ENCODE data around the gene MYH13.

Gene MYH13

GRCh38 chr17:10328971-10329923 lies 43.6 kb downstream of the MYH13 start:
- no peak for TF ChIP-seq NFRKB (IDR thresholded peaks at IDR 0.05)
- no peak for TF ChIP-seq ELF4 (IDR thresholded peaks at IDR 0.05)
- TF ChIP-seq TARDBP (IDR thresholded peaks at IDR 0.05): no peak
- TF ChIP-seq HDGF (IDR thresholded peaks at IDR 0.05; ENCODE audit: borderline replicate concordance): no peak
- TF ChIP-seq BHLHE40 (IDR thresholded peaks at IDR 0.05; ENCODE audit: borderline replicate concordance): no peak
- no peak for TF ChIP-seq ARNT (IDR thresholded peaks at IDR 0.05)
- no peak for TF ChIP-seq FOXK2 (IDR thresholded peaks at IDR 0.05)
- no peak for TF ChIP-seq CTBP1 (IDR thresholded peaks at IDR 0.05; ENCODE audit: borderline replicate concordance)
- no peak for TF ChIP-seq FOXA1 (IDR thresholded peaks at IDR 0.05)
- TF ChIP-seq ZNF384 (IDR thresholded peaks at IDR 0.05): no peak
- no peak for TF ChIP-seq LEF1 (IDR thresholded peaks at IDR 0.05; ENCODE audit: borderline replicate concordance)
- TF ChIP-seq FOXM1 (IDR thresholded peaks at IDR 0.05; ENCODE audit: borderline replicate concordance): no peak
- no peak for TF ChIP-seq SUZ12 (IDR thresholded peaks at IDR 0.05)
- no peak for TF ChIP-seq SP1 (IDR thresholded peaks at IDR 0.05)
- TF ChIP-seq PKNOX1 (IDR thresholded peaks at IDR 0.05): no peak
- POLR2A ChIA-PET: no interaction called here
- CTCF ChIA-PET: interaction anchor here (0.9 to 1.8 kb wide), 5 partner anchors 9 to 289 kb away, joined by 3 to 9 read pairs (median 4); no protein-coding TSS in a partner anchor
- DNase-seq (ENCODE audit: extremely low spot score): no peak

GRCh38 chr17:10328206-10328605 lies 44.6 kb downstream of the MYH13 start:
- no peak for DNase-seq (ENCODE audit: extremely low spot score)
- TF ChIP-seq SP1 (IDR thresholded peaks at IDR 0.05) (no peak), HDGF (IDR thresholded peaks at IDR 0.05; ENCODE audit: borderline replicate concordance) (no peak), BHLHE40 (IDR thresholded peaks at IDR 0.05; ENCODE audit: borderline replicate concordance) (no peak), FOXM1 (IDR thresholded peaks at IDR 0.05; ENCODE audit: borderline replicate concordance) (no peak), CTBP1 (IDR thresholded peaks at IDR 0.05; ENCODE audit: borderline replicate concordance) (no peak), SUZ12 (IDR thresholded peaks at IDR 0.05) (no peak), PKNOX1 (IDR thresholded peaks at IDR 0.05) (no peak), ELF4 (IDR thresholded peaks at IDR 0.05) (no peak), FOXK2 (IDR thresholded peaks at IDR 0.05) (no peak), LEF1 (IDR thresholded peaks at IDR 0.05; ENCODE audit: borderline replicate concordance) (no peak), ZNF384 (IDR thresholded peaks at IDR 0.05) (no peak), L3MBTL2 (conservative IDR thresholded peaks at IDR 0.05) (no peak)
- ChIA-PET POLR2A (no interaction called here), CTCF (interaction anchor here (0.9 to 1.8 kb wide), 4 partner anchors 8 to 289 kb away, joined by 3 to 9 read pairs (median 5); no protein-coding TSS in a partner anchor)

- no peak for TF ChIP-seq ARNT (IDR thresholded peaks at IDR 0.05)
- TF ChIP-seq TARDBP (IDR thresholded peaks at IDR 0.05): no peak
- no peak for TF ChIP-seq CTBP1 (IDR thresholded peaks at IDR 0.05; ENCODE audit: borderline replicate concordance)
- TF ChIP-seq ELF4 (IDR thresholded peaks at IDR 0.05): no peak
- TF ChIP-seq SUZ12 (IDR thresholded peaks at IDR 0.05): no peak
- TF ChIP-seq FOXA1 (IDR thresholded peaks at IDR 0.05): no peak
- no peak for TF ChIP-seq FOXM1 (IDR thresholded peaks at IDR 0.05; ENCODE audit: borderline replicate concordance)
- no peak for TF ChIP-seq ZNF384 (IDR thresholded peaks at IDR 0.05)
- TF ChIP-seq SP1 (IDR thresholded peaks at IDR 0.05): no peak
- TF ChIP-seq PKNOX1 (IDR thresholded peaks at IDR 0.05): no peak
- TF ChIP-seq BHLHE40 (IDR thresholded peaks at IDR 0.05; ENCODE audit: borderline replicate concordance): no peak
- no peak for TF ChIP-seq FOXK2 (IDR thresholded peaks at IDR 0.05)
- no peak for TF ChIP-seq HDGF (IDR thresholded peaks at IDR 0.05; ENCODE audit: borderline replicate concordance)
- peak; percentile 80 for DNase-seq (ENCODE audit: extremely low spot score)
- ChIA-PET POLR2A (no interaction called here), CTCF (interaction anchor here (0.6 to 1.8 kb wide), 4 partner anchors 28 to 1635 kb away, joined by 3 to 9 read pairs (median 4); no protein-coding TSS in a partner anchor)
These were observed 45.2 kb downstream of the MYH13 start for GRCh38 chr17:10327640-10328039.

- ChIA-PET POLR2A (no interaction called here), CTCF (interaction anchor here (0.9 to 2.3 kb wide), 3 partner anchors 290 to 400 kb away, joined by 3 to 9 read pairs (median 3); no protein-coding TSS in a partner anchor)
- no peak for TF ChIP-seq SP1 (IDR thresholded peaks at IDR 0.05)
- TF ChIP-seq CTBP1 (IDR thresholded peaks at IDR 0.05; ENCODE audit: borderline replicate concordance): no peak
- TF ChIP-seq HDGF (IDR thresholded peaks at IDR 0.05; ENCODE audit: borderline replicate concordance): no peak
- no peak for TF ChIP-seq PKNOX1 (IDR thresholded peaks at IDR 0.05)
- TF ChIP-seq ELF4 (IDR thresholded peaks at IDR 0.05): no peak
- DNase-seq (ENCODE audit: extremely low spot score): no peak
These were observed 47.6 kb downstream of the MYH13 start for GRCh38 chr17:10325031-10325695.

Data from HEK293T (cell line).